Measurements from ENCODE around the gene CEP128.

DNA sequence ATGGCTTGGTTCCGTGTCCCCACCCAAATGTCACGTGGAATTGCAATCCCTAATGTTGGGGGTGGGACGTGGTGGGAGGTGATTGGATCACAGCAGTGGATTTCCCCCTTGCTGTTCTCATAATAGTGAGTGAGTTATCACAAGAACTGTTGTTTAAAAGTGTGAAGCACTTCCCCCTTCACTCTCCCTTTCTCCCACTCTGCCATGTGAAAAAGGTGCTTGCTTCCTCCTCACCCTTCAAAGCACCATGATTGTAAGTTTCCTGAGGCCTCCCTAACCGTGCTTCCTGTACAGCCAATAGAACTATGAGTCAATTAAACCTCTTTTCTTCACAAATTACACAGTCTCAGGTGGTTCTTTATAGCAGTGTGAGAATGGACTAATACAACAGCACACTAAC, 5.3 kb upstream of the CEP128 start:
- no peak for TF ChIP-seq POLR2A (IDR thresholded peaks at IDR 0.05; ENCODE audit: low read length)
- TF ChIP-seq GATA1 (IDR thresholded peaks at IDR 0.05; ENCODE audit: low read depth, low read length): no peak

Measured in erythroblast (primary cell).